22Rv1 (cell line): ENCODE measurements around the gene CCDC183.
"Not testable (repeated sequence)": the region's sequence is repeated elsewhere in the genome, so short reads cannot be mapped to it uniquely, and the experiment has no call there.

ENCODE experiments used
- ZFX ChIP-seq: fragments of 450-650 bp; IDR thresholded peaks from 2 replicates; pipeline ENCODE4 v1.6.1; 2017; ENCODE audit warnings: antibody characterized with exemption, borderline replicate concordance
- TF ChIP-seq, protein P1 (sequence below): fragments of 450-650 bp; IDR thresholded peaks from 2 replicates; pipeline ENCODE4 v1.5.1; 2017; ENCODE audit warnings: mild to moderate bottlenecking

DNA sequence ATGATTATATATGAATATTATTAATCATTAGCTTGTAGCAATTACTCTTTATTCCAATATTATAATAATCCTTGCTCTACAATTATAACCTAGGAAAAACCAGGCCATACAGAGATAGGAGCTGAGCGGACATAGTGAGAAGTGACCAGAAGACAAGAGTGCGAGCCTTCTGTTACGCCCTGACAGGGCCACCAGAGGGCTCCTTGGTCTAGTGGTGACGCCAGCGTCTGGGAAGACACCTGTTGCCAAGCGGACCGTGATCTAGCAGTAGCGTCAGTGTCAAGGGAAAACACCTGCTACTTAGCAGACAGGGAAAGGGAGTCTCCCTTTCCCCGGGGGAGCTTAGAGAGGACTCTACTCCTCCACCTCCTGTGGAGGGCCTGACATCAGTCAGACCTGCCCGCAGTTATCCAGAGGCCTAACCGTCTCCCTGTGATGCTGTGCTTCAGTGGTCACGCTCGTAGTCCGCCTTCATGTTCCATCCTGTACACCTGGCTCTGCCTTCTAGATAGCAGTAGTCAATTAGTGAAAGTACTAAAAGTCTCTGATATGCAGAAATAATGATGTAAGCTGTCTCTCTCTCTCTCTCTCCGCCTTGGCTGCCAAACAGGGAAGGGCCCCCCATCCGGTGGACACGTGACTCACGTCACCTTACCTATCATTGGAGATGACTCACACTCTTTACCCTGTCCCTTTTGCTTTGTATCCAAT lies 29.6 kb upstream of the CCDC183 start:
- TF ChIP-seq, protein P1, sequence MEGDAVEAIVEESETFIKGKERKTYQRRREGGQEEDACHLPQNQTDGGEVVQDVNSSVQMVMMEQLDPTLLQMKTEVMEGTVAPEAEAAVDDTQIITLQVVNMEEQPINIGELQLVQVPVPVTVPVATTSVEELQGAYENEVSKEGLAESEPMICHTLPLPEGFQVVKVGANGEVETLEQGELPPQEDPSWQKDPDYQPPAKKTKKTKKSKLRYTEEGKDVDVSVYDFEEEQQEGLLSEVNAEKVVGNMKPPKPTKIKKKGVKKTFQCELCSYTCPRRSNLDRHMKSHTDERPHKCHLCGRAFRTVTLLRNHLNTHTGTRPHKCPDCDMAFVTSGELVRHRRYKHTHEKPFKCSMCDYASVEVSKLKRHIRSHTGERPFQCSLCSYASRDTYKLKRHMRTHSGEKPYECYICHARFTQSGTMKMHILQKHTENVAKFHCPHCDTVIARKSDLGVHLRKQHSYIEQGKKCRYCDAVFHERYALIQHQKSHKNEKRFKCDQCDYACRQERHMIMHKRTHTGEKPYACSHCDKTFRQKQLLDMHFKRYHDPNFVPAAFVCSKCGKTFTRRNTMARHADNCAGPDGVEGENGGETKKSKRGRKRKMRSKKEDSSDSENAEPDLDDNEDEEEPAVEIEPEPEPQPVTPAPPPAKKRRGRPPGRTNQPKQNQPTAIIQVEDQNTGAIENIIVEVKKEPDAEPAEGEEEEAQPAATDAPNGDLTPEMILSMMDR = peak; percentile 75
- TF ChIP-seq ZFX = not testable (repeated sequence)
